H1 (cell line): ENCODE results near the gene LIX1L. TPM values are rescaled to one million over a fixed set of nuclear protein-coding genes. Genes with fewer than 3 reads are reported as not detected.

Experiments
- CTCF ChIA-PET: fragments of 300-600 bp; sonication (Branson Sonifier 250); formaldehyde crosslinking; loops from one replicate; lab custom pipeline; 2021; ENCODE audit not compliant: partially characterized antibody; lab: Charles Lee
- POLR2A ChIA-PET: fragments of 300-600 bp; sonication (Branson Sonifier 250); formaldehyde crosslinking; loops from one replicate; lab custom pipeline; 2021; ENCODE audit warnings: inconsistent platforms; ENCODE audit not compliant: partially characterized antibody; lab: Charles Lee
- DNase-seq, 2 experiments: peaks; one replicate each; pipeline versions ENCODE4 v3.0.0 to v3.0.0-alpha.2; 2010 to 2022; ENCODE audit warnings: low spot score in 2 of 2, low read depth in 1 of 2, mixed read lengths in 1 of 2
- FAIRE-seq: peaks from 2 replicates; lab custom pipeline; 2011; peaks lifted over from hg19 to GRCh38; lab: Jason Lieb, UNC
- H2AFZ ChIP-seq: 2 replicates; pipeline ENCODE4 v1.8.1; 2012; ENCODE audit warnings: low read length, inconsistent platforms
- H2AK5ac ChIP-seq: 2 replicates; pipeline ENCODE4 v1.6.1; 2013; ENCODE audit warnings: low read depth, low read length
- H2BK120ac ChIP-seq: replicated peaks from 2 replicates; pipeline ENCODE3; 2013; ENCODE audit warnings: low read depth, low read length, inconsistent platforms
- H2BK12ac ChIP-seq: 2 replicates; pipeline ENCODE4 v1.6.1; 2013; ENCODE audit warnings: low read depth, low read length
- H2BK15ac ChIP-seq: 2 replicates; pipeline ENCODE4 v1.6.1; 2013; ENCODE audit warnings: low read length
- H2BK20ac ChIP-seq: 2 replicates; pipeline ENCODE4 v1.6.1; 2013; ENCODE audit warnings: low read length
- H2BK5ac ChIP-seq: 2 replicates; pipeline ENCODE4 v1.6.1; 2013; ENCODE audit warnings: low read depth, low read length
- H3K14ac ChIP-seq: 2 replicates; pipeline ENCODE4 v1.6.1; 2013; ENCODE audit warnings: inconsistent platforms; ENCODE audit not compliant: insufficient read length
- H3K18ac ChIP-seq: 2 replicates; pipeline ENCODE4 v1.6.1; 2013; ENCODE audit warnings: low read length; ENCODE audit errors: extremely low read depth
- H3K23ac ChIP-seq: 2 replicates; pipeline ENCODE4 v1.6.1; 2013; ENCODE audit warnings: inconsistent platforms; ENCODE audit not compliant: insufficient read length
- H3K23me2 ChIP-seq: 2 replicates; pipeline ENCODE4 v1.6.1; 2013; ENCODE audit warnings: low read depth, low read length
- H3K27ac ChIP-seq: 2 replicates; pipeline ENCODE4 v1.6.1; 2011; ENCODE audit warnings: low read depth, low read length, inconsistent platforms
- H3K27me3 ChIP-seq, 4 experiments: replicated peaks in 1 of 4; 1 replicate in 1 of 4; 2 replicates in 3 of 4; pipeline versions ENCODE4 v1.6.1 to v1.8.1; 2011 to 2013; ENCODE audit warnings: low read length in 3 of 4, mild to moderate bottlenecking in 3 of 4, inconsistent platforms in 2 of 4, mixed read lengths in 2 of 4, moderate library complexity in 1 of 4; ENCODE audit not compliant: control insufficient read depth in 3 of 4, insufficient read depth in 3 of 4; ENCODE audit errors: extremely low read depth in 1 of 4
- H3K36me3 ChIP-seq, 4 experiments: 2 replicates each; pipeline versions ENCODE4 v1.6.1 to v1.8.1; 2011 to 2013; ENCODE audit warnings: mild to moderate bottlenecking in 4 of 4, low read length in 3 of 4, moderate library complexity in 2 of 4, control low read depth in 1 of 4, inconsistent platforms in 1 of 4; ENCODE audit not compliant: insufficient read depth in 4 of 4, control insufficient read depth in 2 of 4
- H3K4ac ChIP-seq: replicated peaks from 2 replicates; pipeline ENCODE3; 2013; ENCODE audit warnings: low read length, low read depth, mixed read lengths, inconsistent platforms; ENCODE audit not compliant: insufficient read length
- H3K4me1 ChIP-seq, 4 experiments: replicated peaks in 1 of 4; 1 replicate in 1 of 4; 2 replicates in 3 of 4; pipeline versions ENCODE4 v1.6.1 to v1.8.1; 2011 to 2013; ENCODE audit warnings: low read length in 3 of 4, inconsistent platforms in 2 of 4, mixed read lengths in 1 of 4; ENCODE audit not compliant: insufficient read depth in 4 of 4, control insufficient read depth in 3 of 4
- H3K4me2 ChIP-seq, 2 experiments: 2 replicates each; pipeline versions ENCODE4 v1.6.1 to v1.8.1; 2011 to 2013; ENCODE audit warnings: low read depth in 2 of 2, low read length in 2 of 2, control low read depth in 1 of 2, inconsistent platforms in 1 of 2, mild to moderate bottlenecking in 1 of 2; ENCODE audit not compliant: insufficient read depth in 1 of 2
- H3K4me3 ChIP-seq, 4 experiments: fragments of 200-600, 300-600 bp in 1 of 4; sonication (generic), shearing (Covaris generic), sonication (Bioruptor Twin) in 1 of 4; 2 replicates each; pipeline versions ENCODE4 v1.5.1 to v1.8.1; 2011 to 2016; ENCODE audit warnings: low read length in 4 of 4, low read depth in 3 of 4, control low read depth in 2 of 4, inconsistent platforms in 2 of 4, mild to moderate bottlenecking in 2 of 4, mixed read lengths in 1 of 4, moderate library complexity in 1 of 4; ENCODE audit not compliant: insufficient read depth in 2 of 4; ENCODE audit errors: extremely low read depth in 1 of 4
- H3K56ac ChIP-seq: replicated peaks from 2 replicates; pipeline ENCODE3; 2013; ENCODE audit warnings: low read depth, mild to moderate bottlenecking, mixed read lengths, low read length, inconsistent platforms; ENCODE audit not compliant: insufficient read length
- H3K79me1 ChIP-seq: 2 replicates; pipeline ENCODE4 v1.6.1; 2013; ENCODE audit warnings: low read depth, low read length, control low read depth
- H3K79me2 ChIP-seq, 2 experiments: 2 replicates each; pipeline versions ENCODE4 v1.6.1 to v1.8.1; 2012 to 2013; ENCODE audit warnings: low read length in 2 of 2, mild to moderate bottlenecking in 2 of 2, inconsistent platforms in 1 of 2; ENCODE audit not compliant: insufficient read depth in 2 of 2, control insufficient read depth in 1 of 2
- H3K9ac ChIP-seq, 4 experiments: replicated peaks in 1 of 4; 1 replicate in 1 of 4; 2 replicates in 3 of 4; pipeline versions ENCODE4 v1.6.1 to v1.8.1; 2011 to 2013; ENCODE audit warnings: low read depth in 3 of 4, low read length in 3 of 4, control low read depth in 2 of 4, mild to moderate bottlenecking in 2 of 4, moderate library complexity in 2 of 4, inconsistent platforms in 1 of 4; ENCODE audit errors: extremely low read depth in 1 of 4
- H3K9me3 ChIP-seq, 2 experiments: 2 replicates each; pipeline versions ENCODE4 v1.6.1 to v1.8.1; 2012 to 2013; ENCODE audit warnings: mild to moderate bottlenecking in 2 of 2, moderate library complexity in 2 of 2, control low read depth in 1 of 2, inconsistent platforms in 1 of 2, low read depth in 1 of 2, low read length in 1 of 2, mixed read lengths in 1 of 2; ENCODE audit not compliant: insufficient read depth in 2 of 2
- H4K20me1 ChIP-seq, 2 experiments: replicated peaks in 1 of 2; 2 replicates each; pipeline versions ENCODE3 to v1.8.1; 2011 to 2013; ENCODE audit warnings: inconsistent platforms in 2 of 2, low read length in 2 of 2, mild to moderate bottlenecking in 1 of 2; ENCODE audit not compliant: insufficient read depth in 2 of 2, control insufficient read depth in 1 of 2
- H4K5ac ChIP-seq: 2 replicates; pipeline ENCODE4 v1.6.1; 2013; ENCODE audit warnings: low read length, low read depth, mixed read lengths, inconsistent platforms; ENCODE audit not compliant: insufficient read length
- H4K8ac ChIP-seq: 2 replicates; pipeline ENCODE4 v1.8.0; 2013; ENCODE audit warnings: mild to moderate bottlenecking, moderate library complexity, low read length, inconsistent platforms; ENCODE audit not compliant: insufficient read depth; ENCODE audit errors: extremely low read depth
- H4K91ac ChIP-seq: replicated peaks from 2 replicates; pipeline ENCODE3; 2013; ENCODE audit warnings: low read length, mixed read lengths, inconsistent platforms; ENCODE audit not compliant: insufficient read length
- ASH2L ChIP-seq: fragments of 200-600, 300-600 bp; sonication (generic); IDR thresholded peaks from one replicate; pipeline ENCODE4 v1.7.1; 2017; ENCODE audit warnings: low read length
- CEBPB ChIP-seq: IDR thresholded peaks from 2 replicates; pipeline ENCODE4 v1.6.1; 2012; ENCODE audit warnings: low read depth, low read length
- EZH2 ChIP-seq: fragments of 200-600 bp; sonication (generic); IDR thresholded peaks from 2 replicates; pipeline ENCODE4 v1.7.1; 2012; ENCODE audit warnings: low read depth, mild to moderate bottlenecking, moderate library complexity, low read length, inconsistent platforms; ENCODE audit not compliant: severe bottlenecking
- MAFK ChIP-seq: IDR thresholded peaks from 2 replicates; pipeline ENCODE4 v1.6.1; 2012; ENCODE audit warnings: low read depth, mild to moderate bottlenecking, improper control_type of control experiment, low read length
- NRF1 ChIP-seq: IDR thresholded peaks from 2 replicates; pipeline ENCODE4 v1.6.1; 2011; ENCODE audit warnings: mild to moderate bottlenecking, low read depth, low read length, improper control_type of control experiment
- POU5F1 ChIP-seq: IDR thresholded peaks from 2 replicates; pipeline ENCODE4 v1.6.1; 2011; ENCODE audit warnings: low read depth, mild to moderate bottlenecking, low read length, moderate library complexity
- WGBS, 2 experiments: shearing (Covaris generic) in 1 of 2; methylation state at CpG; one replicate each; pipeline versions ENCODE4 v1.1.6 to v1.1.7; 2013 to 2015; ENCODE audit warnings: low lambda C conversion rate in 2 of 2, mixed read lengths in 2 of 2, inconsistent platforms in 1 of 2, low coverage in 1 of 2, missing lambda C conversion rate in 1 of 2; ENCODE audit not compliant: insufficient replicate concordance in 2 of 2, insufficient coverage in 1 of 2, insufficient read length in 1 of 2; ENCODE audit errors: extremely low coverage in 1 of 2, missing lambda C conversion rate in 1 of 2; 5-methylcytosine and 5-hydroxymethylcytosine counted together
- polyA plus RNA-seq, 7 experiments: library from polyadenylated mRNA; depleted of rRNA in 3 of 7; stranded (reverse) in 5 of 7; unstranded in 2 of 7; fragments of >200 nt in 5 of 7; fragments of 200-250 nt in 2 of 7; gene quantifications; 1 replicate in 5 of 7; 2 replicates in 1 of 7; 4 replicates in 1 of 7; pipeline versions ENCODE4 v1.2.1 to v1.2.3, GENCODE V29; 2011 to 2013; ENCODE audit warnings: missing spikeins in 2 of 7, mixed read lengths in 2 of 7
- total RNA-seq: library from RNA; stranded (reverse); fragmentation: NEBNext Ultra II Directional; extraction: Animal tissue kit (Norgen Biotek cat#: 25700); gene quantifications from 2 replicates; pipeline ENCODE4 v1.2.1, GENCODE V29; 2021

The LIX1L gene
- total and polyA plus RNA-seq, 2 of the 8 experiments (the other 6 are each of a cell fraction or from before 2014, with no cell fraction given) = 2.9 to 3.7 TPM

DNA sequence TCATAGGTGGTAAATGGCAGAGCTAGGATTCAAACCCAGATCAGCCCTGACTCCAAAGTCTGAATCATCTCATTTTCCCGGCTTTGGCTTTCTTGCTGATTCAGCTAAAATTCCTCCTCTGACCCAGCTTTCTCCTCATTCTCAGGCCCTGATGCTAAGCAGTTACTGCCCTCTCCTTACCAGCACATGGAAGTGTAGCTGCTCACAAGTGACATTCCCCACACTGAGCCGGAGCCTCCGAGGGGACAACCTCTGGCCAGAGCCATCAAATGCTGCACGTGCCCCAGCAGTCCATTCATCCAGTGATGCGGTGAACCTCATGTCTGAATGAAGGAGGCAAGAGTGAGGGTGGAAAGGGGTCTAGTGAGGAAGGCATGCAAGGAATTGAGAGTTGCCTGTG is 59.1 kb downstream of the LIX1L start:
- ChIA-PET CTCF (interaction anchor here (0.7 to 9.5 kb wide), 6 partner anchors 7 to 75 kb away, joined by 3 to 74 read pairs (median 3); partner anchors contain the start of genes ITGA10 and NUDT17), POLR2A (interaction anchor here (1.3 kb wide), 1 partner anchor 29 kb away, joined by 4 read pairs; the partner anchor contains the start of gene RBM8A)
- Histone ChIP-seq H3K23ac (no peak overlapping the region), H3K27ac (no peak overlapping the region), H2BK20ac (no peak overlapping the region), H3K4me2 (no peak overlapping the region), H3K4ac (no peak overlapping the region), H2AFZ (no peak overlapping the region), H2BK5ac (no peak overlapping the region), H3K79me2 (no peaks in the 10 kb centered on the region), H3K36me3 (no peaks in the 10 kb centered on the region), H2BK120ac (no peak overlapping the region), H4K20me1 (no peaks in the 10 kb centered on the region), H4K8ac (no peak overlapping the region), H3K9me3 (no peaks in the 10 kb centered on the region), H3K4me3 (no peak overlapping the region), H3K56ac (no peak overlapping the region), H2BK15ac (no peak overlapping the region), H3K18ac (no peak overlapping the region), H4K5ac (no peak overlapping the region), H3K14ac (no peak overlapping the region), H3K79me1 (no peaks in the 10 kb centered on the region), H3K27me3 (no peaks in the 10 kb centered on the region; a peak in 1 of 7 replicates), H3K9ac (no peak overlapping the region), H3K4me1 (no peaks in the 10 kb centered on the region), H2AK5ac (no peak overlapping the region), H3K23me2 (no peaks in the 10 kb centered on the region; the same call in 1 of the 2 replicates), H4K91ac (no peak overlapping the region), H2BK12ac (peak overlapping the region; percentile 71; the same call in 1 of the 2 replicates)
- WGBS, 2 experiments = 92% methylated on average over 5 of the region's 5 CpGs; no CpG with 5 or more reads in 1 of the 2 experiments
- no peak for DNase-seq
- no peak for FAIRE-seq
- TF ChIP-seq EZH2 (no peak), ASH2L (no peak), NRF1 (no peak), POU5F1 (no peak), CEBPB (no peak), MAFK (peak; percentile 95)
